CD4-positive, alpha-beta T cell treated with Interleukin-10 for 1 hour (primary cell): ENCODE measurements around the gene PLA2G2C.

Experiments used
- DNase-seq: peaks from one replicate; pipeline ENCODE4 v3.0.0-alpha.2; 2020

Gene PLA2G2C

DNA sequence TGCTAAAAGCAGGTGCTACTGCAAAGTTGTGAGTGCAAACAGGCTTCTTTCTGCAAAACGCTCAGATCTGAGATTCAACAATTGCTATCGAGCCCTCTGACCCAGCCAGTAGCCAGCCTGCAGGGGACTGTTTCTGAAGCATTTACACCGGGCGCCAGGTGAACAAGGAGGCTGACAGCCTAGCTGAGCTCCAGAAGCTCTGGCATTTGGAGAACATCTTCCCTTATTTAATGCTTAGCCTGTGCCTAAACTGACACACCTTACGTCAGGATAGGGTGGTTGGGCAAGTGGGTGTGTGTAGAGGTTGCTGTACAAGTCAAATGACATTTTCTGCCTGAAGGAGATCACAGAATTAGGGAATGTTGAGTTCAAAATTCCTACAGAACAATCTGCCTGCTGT lies 15.8 kb upstream of the PLA2G2C start:
- no peak for DNase-seq

DNA sequence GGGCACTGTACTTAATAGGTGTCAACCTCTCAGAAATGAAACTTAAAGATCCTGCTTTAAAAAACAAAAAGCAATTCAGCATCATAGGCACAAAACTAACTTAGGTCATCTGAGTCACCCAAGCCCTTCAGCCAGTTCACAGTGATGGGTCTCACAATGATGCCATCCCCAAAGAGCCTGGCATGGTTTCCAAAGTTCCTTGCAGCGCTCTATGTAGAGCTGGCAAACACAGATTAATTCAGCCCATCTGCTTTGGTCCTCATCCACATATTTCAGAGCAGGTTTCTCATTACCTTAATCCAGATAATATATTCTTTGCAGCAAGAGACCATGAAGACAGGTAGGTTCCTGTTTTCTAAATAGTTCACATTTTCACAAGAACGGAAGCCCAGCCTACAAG lies 14.6 kb upstream of the PLA2G2C start:
- DNase-seq: no peak

DNA sequence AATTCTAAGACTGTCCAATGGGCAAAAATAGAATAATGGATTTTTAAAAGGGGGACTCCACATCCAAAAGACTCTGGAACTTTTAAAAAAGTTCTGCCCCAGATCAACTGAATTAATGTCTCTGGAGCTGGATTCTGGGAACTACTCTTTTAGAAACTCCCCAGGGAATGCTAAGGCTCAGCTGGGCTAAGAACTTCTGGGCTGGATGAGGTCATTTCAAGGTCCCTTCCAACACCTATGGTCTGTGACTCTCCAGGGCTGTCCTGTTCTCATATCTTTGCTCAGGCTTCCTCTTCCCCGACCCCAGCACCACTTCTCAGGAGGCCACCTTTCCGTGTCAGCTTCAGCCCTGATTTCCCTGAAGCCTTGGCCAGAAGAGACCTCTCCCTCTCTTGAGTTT lies 13.5 kb upstream of the PLA2G2C start:
- DNase-seq: no peak

DNA sequence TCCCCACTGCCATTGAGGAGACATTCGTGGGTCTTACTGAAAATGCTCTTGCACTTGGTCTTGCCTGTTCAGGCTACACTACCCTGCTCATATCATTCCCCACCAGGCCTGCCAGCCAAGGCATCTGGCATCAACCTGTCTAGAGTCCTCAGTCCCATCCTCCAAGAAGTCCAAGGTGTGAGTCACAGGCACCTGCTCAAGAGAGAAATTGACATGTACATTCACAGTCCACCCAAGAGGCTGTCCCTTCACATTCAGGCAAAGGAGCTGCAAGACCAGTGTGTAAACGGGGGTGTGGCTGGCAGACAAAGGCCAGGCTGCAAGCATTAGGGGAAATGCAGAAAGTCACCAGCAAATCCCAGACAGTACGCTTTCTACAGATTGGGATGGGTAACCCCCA lies 13.1 kb upstream of the PLA2G2C start:
- DNase-seq: no peak

DNA sequence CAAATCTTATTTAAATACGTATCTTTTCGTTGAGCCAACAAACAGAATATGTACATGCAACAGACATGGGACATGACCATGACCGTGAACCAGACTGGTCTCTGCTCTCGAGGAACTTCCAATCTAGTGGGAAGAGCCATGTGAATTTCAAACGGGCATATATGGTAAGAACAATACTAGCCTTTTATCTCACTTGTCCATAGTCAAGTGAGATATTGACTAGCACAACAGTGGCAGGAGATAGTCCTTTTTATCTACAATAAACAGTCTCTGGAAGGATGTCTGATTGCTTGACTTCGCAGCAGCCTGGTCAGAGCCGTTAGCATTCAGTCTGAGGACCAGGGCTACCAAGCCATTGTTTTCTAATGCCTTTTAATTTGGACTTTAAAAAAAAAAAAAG lies 12.6 kb upstream of the PLA2G2C start:
- no peak for DNase-seq

DNA sequence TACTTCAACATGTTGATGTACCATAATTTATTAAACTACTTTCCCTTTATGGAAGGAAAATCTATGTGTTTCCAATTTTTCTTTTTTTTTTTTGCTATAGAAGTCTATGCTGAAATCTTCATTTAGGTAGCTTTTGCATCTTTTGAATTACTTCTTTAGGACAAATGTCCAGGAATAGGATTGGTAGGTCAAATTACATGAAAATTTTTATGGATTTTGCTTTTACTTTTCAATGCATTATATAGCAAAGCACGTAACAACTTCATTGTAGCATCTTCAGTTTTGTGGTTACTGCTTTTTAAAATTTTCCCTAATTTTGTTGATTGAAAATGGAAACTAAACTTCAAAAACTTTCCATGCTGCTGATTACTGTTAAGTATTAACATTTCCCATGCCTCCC lies 12.0 kb upstream of the PLA2G2C start:
- no peak for DNase-seq

DNA sequence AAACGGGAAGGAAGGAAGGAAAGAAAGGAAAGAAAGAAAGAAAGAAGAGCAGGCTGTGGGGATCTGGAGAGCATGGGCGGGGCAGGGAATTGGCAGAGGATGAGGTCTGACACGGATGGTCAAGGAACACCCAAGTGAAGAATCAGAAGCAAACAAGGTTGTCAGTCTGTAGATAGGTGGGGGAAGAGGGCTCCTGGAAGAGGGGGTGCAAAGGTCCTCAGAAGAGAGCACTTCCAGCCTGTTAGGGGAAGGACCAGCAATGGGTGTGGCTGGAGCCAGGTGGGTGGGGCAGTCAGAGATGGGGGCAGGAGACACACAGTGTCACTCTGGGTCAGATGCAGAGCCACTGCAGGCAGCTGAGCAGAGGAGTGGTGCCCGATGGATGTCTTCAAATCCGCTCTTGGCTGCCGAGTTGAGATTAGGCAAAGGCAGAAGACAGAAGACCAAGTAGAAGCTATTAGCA lies 11.0 kb upstream of the PLA2G2C start:
- no peak for DNase-seq

DNA sequence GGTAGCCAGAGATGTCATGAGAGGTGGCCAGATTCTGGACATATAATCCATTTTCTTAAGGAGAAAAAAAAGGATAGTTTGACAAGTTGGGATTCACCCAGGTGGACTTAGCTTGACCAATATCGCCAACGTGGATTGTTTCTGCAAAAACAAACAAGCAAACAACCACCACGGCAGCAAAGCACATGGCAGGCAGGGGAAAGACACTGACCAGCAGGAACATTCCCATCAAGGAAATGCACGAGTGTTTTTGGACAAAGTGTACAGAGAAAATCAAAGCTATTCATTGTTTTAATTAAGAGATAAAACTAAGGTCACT lies 9.1 kb upstream of the PLA2G2C start:
- no peak for DNase-seq

DNA sequence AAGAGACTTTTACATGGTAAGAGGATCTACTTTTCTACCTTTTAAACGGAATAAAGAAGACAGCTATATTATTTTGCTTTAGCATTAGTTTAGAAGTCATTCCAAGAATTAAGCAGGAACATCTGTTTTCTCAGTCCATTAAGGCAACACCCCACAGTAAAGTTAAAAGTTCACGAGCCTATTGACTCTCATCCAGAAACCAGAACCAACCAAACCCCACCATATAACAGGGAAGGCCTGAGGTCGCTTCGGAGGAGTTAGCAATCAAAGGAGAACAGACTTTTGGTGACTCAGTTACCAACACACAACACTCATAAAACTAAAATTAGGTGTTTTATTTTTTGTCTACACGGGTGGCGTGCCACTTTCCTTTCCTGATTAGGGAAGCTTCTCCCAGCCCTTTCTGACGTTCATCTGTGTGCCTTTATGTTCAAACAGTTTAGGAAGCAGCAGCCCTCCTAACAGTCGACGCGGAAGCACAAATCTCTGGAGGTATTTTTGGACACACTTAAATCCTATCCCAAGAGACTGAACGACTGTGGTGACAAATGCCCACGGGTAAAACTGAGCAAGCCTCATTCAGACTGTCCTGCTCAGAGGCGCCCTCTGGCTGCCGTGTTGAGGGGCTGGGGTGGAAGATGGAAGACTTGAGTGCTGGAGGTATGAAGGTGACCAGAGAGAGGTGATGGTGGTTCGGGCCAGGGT lies 8.6 kb upstream of the PLA2G2C start:
- DNase-seq: peak; percentile 74

DNA sequence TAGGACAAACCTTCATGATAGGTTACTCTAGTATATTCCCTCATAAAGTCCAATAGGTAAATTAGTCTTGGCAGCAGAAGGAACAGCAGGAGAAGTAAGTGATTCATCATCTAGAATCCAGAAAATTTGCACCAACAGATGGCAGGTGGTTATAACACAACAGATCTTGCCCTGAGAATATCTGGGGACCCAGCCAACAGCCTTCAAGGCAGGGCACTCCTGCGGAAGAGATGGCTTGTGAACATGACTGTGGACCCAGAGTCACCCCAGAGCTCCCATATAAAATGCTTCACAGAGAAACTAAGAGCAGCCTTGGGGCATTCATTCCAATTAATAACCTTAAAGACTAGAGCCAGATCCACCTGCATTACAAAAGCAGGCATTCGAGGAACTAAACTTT lies 7.9 kb upstream of the PLA2G2C start:
- DNase-seq: no peak

DNA sequence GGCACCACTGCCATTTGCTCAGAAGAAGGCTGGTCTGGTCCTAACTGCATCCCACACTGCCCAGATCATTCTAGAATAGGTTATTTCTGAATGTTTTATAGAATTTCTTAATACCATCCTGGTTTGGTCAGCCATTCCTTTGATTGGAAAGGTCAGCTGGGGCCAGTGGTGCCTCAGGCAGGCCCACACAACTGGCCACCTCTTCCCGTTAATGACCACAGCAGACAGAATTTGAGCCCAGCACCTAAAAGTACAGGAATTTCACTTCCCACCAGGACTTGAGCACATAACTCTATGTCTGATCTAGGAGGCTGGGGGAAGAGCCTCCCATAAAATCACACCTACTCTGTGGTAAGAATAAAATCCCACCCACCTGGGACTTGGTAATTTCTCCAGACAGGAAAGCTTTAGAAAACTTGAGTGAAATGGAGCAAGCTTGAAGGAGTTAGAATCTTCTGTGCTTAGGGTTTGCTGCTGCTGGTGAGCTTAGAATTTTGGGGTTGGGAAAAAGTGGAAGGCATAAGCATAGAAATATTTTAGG lies 6.6 kb upstream of the PLA2G2C start:
- no peak for DNase-seq

DNA sequence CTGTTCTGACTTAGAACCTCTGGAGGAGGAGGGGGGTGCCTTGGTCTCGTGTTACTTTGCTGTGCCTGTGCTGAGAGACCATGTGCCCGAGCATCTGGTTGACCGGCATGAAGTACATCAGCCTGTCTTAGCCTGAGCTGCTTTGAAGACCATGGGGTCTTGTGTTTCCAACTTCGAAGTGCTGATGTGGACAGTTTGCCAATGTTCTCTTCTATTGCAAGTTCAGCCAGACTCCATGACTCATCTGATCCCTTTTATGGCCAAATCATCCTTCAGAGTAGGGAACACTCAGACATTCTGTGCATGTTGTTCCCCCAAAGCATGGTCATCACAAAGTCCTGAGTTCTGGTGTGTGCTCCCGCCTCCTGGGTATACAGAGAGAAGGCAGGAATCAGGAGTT lies 6.0 kb upstream of the PLA2G2C start:
- no peak for DNase-seq

DNA sequence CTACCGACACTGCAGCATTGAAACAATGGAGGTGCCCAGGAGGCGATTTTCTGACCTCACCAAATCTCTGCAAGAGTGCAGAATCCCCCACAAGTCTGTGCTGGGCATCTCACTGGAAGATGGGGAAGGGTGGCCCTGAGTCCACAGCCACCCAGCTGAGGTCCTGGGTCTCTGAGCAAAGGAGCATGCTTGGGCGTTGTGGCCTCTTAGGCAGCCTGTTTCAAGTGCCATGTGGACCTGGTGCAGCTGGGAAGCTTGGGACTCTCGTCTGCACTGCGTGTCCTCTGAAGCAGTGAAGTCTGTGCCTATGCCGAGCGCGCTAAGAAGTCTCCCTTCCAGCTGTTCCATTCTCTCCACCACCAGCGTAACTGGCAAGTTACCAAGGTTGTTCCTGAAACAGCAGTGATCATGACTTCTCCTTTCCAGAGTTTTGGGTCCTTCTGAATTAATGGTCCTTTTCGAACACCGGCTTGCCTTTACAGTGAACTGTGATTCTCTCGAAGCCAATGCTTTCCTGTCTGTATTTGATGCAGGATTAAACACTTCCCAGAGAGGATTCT lies 5.0 kb upstream of the PLA2G2C start:
- DNase-seq: no peak

DNA sequence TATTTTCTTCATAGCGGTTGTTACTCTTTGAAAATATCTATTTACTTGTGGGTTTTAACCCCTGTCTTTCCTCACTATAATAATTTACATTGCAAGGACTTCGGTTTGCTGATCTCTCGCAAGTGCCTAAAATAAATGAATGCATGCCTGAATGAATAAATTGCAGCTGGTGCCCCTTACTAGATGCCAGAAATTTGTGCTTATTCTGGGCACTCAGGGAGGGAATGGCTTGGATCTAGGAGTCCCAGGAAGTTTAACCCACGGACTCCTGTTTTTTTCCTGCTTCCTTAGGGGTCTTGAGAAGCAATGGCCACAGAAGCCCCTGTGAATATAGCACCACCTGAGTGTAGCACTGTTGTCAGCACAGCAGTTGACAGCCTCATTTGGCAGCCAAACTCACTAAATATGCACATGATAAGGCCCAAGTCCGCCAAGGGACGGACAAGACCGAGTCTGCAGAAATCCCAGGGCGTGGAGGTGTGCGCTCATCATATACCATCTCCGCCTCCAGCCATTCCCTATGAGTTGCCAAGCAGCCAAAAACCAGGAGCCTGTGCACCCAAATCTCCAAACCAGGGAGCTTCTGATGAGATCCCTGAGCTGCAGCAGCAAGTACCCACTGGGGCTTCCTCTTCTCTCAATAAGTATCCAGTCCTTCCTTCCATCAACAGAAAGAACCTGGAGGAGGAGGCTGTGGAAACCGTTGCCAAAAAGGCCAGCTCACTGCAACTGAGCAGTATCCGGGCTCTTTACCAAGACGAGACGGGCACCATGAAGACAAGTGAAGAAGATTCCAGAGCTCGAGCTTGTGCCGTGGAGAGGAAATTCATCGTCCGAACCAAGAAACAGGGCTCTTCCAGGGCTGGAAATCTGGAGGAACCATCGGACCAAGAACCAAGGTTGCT lies 4.2 kb upstream of the PLA2G2C start:
- DNase-seq: no peak

DNA sequence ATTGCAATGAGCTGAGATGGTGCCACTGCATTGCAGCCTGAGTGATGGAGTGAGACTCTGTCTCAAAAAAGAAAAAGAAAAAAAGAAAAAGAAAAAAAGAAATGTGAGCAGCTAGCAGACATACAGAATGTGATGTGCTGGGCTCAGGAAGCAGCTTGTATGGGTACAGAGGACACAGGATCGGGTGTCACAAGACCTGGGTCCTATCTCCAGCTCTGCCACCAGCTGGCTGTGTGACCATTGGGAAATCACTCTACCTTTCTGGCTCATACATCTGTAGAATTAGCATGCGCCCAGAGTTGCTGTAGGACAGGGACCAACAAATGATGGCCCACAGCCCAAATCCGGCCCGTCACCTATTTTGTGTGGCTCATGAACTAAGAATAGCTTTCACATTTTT lies 3.3 kb upstream of the PLA2G2C start:
- no peak for DNase-seq

DNA sequence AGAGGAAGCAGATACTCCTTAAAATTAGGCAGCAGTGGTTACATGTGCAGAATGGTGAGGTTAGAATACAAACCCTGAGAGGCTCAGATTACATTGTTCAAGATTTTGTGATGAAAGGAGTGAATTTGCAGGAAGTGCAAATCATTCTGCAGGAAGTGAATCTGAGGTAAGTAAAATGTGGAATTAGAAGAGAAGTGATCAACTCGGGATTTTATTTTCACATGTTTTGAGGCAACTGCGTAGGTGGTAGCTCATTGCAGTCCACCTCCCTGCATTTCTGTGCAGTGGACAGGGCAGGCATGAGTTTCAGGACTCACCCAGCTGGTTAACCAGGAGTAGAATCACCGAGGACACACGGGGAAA lies 2.1 kb upstream of the PLA2G2C start:
- DNase-seq: no peak

DNA sequence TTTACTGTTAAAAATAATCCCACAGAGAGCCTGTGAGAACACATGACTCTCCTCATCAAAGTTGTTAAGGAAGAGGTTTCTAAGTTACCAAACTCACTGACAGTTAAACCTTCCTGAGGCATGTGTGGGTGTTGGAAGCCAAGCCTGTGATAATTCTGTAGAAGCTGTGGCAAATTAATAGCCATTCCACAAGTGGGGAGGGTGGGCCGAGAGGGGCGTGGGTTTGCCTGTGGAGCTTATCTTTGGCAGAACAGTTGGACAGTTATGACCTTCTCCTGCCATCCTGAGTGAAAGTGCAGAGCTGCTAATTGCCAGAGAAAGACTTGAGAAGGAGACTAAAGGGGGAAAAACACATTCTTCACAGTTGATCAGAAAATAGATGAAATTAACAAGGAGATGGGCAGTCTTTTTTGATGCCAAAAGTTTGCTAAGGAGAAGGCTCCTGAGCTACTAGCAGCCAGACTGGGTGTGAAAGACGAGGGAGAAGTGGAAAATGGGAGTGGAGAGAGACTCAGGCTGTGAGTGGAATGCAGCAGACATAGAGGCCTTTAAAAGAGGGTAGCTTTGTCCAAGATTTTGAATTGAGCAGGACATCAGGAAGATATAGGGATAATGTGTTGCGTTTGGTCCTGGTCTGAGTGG lies 1.6 kb upstream of the PLA2G2C start:
- DNase-seq: no peak

DNA sequence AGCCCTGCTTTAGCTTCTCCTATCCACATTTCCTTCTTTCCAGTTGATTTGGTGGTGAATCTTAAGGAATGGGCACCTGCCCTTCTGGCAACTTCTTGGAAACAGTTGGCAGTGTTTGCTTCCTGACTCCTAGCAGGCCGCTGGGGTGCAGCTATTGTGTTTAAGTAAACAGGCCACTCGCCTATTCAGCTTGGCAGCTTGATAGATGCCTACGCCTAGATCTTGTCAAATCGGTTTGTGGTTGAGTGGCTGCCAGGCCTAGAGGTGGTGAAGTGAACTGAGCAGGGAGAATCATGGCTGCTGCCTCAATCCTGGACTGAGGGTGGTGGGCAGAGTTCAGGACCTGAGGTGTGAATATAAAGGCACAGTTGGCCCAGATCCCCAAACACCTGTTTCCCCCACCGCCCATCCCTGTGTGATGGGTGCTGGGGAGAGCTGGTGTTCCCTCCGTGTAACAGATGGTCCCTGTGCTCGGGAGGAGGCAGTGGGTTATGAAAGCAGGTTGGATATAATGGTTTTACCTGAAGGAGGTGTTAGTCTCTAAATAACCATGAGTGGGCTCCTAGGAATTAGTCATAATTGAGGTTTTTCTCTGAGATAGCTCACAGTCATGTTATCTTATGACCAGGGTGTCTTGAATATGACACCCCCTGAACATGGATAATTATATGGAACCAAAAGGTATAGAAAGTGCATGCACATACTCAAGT lies 940 bp upstream of the PLA2G2C start:
- DNase-seq: peak; percentile 54

DNA sequence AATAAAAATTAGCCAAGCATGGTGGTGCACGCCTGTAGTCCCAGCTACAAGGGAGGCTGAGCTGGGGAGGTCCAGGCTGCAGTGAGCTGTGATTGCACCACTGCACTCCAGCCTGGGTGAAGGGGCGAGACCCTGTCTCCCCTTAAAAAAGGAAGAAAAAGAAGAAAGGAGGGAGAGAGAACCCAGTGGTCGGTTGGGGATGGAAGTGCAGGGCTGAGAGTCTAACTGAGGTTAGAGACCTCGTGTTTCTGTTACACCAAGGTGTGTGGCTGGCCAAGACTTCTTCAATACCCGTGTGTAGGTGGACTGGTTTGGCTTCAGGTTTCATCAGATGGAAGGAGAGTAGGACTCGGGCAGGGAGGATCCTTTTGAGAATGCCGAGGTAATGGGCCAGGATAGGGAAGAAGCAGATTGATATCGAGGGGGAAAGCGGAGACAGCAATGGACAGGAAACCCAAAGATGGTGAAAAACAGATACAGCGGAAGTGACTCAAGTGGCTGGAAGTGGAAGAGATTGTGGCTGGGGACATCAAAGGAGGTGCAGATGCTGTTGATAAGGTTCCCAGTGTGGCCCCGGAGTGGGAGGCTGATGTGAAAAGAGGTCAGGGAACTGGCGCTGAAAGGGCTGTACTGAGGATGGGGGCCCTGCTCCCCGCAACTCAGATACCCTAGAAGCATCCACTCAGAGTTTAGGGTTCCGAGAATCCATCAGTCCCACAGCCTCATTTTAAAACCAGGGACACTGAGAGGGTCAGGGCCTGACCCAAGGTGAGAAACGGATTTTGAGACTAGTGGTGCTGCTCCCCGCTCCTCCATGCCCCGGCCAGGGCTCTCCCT lies 1.1 kb downstream of the PLA2G2C start:
- peak; percentile 77 for DNase-seq

DNA sequence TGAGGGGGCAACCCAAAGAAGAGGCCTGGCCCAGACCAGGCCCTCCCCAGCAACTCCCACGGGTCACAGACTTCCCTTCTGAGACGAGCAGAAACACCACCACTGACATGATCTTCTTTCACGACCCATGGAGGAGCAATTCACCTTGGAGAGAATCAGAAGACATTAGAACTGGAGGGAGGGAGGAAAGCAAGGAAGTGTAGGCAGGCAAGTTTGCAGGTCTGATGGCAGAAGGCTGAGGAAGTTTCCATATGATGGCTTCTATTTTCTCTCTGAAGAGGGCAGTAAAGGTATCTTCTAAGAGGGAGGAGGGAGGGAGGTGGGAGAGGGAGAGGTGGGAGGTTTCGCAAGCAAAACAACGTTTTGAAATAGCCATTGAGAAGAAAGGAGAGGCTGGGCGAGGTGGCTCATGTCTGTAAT lies 1.8 kb downstream of the PLA2G2C start:
- no peak for DNase-seq

DNA sequence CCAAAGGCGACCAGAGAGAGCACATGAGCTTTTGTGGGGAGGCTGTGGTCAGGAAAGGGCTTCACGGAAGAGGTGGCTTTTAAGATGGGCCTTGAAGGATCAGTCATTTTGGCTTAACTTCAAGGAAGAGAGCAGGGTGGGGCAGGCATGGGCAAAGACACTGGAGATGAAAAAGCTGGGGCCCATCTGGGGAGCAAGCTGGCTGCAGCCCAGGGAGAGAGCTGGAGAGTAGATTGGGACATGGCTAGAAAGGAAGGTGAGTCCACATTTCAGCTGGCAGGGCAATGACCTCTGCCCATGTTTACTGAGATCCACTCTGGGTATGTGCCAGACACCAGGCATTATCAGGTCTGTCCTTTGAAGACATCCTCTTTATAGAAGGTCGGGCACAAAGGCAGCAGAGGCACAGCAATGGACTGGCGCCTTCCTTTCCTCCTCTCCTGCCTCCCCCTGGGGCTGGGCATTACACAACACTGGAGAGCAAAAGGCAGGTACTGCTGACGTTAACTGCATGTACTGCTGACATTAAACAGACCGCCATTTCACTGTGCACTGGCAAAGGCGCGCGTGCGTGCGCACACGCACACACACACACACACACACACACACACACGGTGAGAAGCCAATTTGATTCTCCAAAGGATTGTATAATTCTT lies 2.6 kb downstream of the PLA2G2C start:
- DNase-seq: no peak
